Uterus (tissue), 2 donors: ENCODE measurements around the gene OR1E1.

Source experiments
- POLR2A ChIP-seq, 2 donors: fragments of 450-650 bp; IDR thresholded peaks; one replicate each; pipeline ENCODE4 v1.6.1; 2016; ENCODE audit warnings: antibody characterized with exemption in 2 of 2, mild to moderate bottlenecking in 1 of 2, moderate library complexity in 1 of 2
- TF ChIP-seq, protein P1 (sequence below), 4 experiments: fragments of 200-600 bp in 2 of 4; fragments of 450-650 bp in 2 of 4; sonication (generic) in 2 of 4; IDR thresholded peaks; one replicate each; pipeline ENCODE4 v1.5.1; 2016 to 2019; ENCODE audit warnings: antibody characterized with exemption in 4 of 4, mild to moderate bottlenecking in 2 of 4, moderate library complexity in 1 of 4

DNA sequence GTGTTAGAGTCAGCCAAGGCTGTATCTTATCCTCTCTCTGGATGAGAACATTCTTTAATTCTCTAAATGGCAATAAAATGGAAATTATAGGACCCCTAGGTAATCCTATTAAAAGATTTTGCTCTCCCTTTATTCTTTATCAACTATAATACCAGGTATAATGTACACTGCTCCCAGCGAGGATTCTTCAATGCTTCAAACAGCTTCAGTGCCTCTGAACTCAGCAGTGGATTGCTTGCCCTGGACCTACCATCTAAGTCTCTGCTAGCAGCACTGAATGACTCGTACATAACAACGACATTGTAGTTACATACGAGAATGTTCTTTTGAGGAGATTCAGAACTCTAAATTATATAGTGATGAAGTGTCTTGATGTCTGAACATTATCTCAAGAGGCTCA lies 8.4 kb downstream of the OR1E1 start:
- no peak for TF ChIP-seq POLR2A (IDR thresholded peaks at IDR 0.05)
- TF ChIP-seq, protein P1, sequence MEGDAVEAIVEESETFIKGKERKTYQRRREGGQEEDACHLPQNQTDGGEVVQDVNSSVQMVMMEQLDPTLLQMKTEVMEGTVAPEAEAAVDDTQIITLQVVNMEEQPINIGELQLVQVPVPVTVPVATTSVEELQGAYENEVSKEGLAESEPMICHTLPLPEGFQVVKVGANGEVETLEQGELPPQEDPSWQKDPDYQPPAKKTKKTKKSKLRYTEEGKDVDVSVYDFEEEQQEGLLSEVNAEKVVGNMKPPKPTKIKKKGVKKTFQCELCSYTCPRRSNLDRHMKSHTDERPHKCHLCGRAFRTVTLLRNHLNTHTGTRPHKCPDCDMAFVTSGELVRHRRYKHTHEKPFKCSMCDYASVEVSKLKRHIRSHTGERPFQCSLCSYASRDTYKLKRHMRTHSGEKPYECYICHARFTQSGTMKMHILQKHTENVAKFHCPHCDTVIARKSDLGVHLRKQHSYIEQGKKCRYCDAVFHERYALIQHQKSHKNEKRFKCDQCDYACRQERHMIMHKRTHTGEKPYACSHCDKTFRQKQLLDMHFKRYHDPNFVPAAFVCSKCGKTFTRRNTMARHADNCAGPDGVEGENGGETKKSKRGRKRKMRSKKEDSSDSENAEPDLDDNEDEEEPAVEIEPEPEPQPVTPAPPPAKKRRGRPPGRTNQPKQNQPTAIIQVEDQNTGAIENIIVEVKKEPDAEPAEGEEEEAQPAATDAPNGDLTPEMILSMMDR (IDR thresholded peaks at IDR 0.05), result no peak
